WTC11 (cell line): ENCODE results near the gene AKAP10. TPM values are rescaled to one million over a fixed set of nuclear protein-coding genes. Genes with fewer than 3 reads are reported as not detected.

ENCODE experiments used
- ATAC-seq: fragments of 200-7000 bp; cut with Tn5 transposase; 2 replicates; pipeline ENCODE4 v1.10.0; 2021; ENCODE audit warnings: mild to moderate bottlenecking, moderate library complexity
- CTCF ChIA-PET: fragments of 300-600 bp; sonication (Branson Sonifier 250); formaldehyde crosslinking; loops from one replicate; lab custom pipeline; 2021; ENCODE audit warnings: antibody characterized with exemption; lab: Charles Lee
- POLR2A ChIA-PET: fragments of 350-600 bp; sonication (Branson Sonifier 250); formaldehyde crosslinking; loops from one replicate; lab custom pipeline; 2021; ENCODE audit warnings: antibody characterized with exemption; lab: Charles Lee
- DNase-seq: peaks from one replicate; pipeline ENCODE4 v3.0.0; 2021; ENCODE audit warnings: low spot score
- H3K27ac Mint-ChIP-seq: 2 replicates; pipeline ENCODE4 v1.8.0; 2021; ENCODE audit warnings: mixed read lengths
- H3K27me3 Mint-ChIP-seq: 2 replicates; pipeline ENCODE4 v1.8.0; 2021; ENCODE audit warnings: low read depth, mild to moderate bottlenecking, moderate library complexity, mixed read lengths
- H3K36me3 Mint-ChIP-seq: 2 replicates; pipeline ENCODE4 v1.8.0; 2021; ENCODE audit warnings: mixed read lengths
- H3K4me1 Mint-ChIP-seq: 2 replicates; pipeline ENCODE4 v1.8.0; 2022; ENCODE audit warnings: mixed read lengths
- H3K4me3 Mint-ChIP-seq: 2 replicates; pipeline ENCODE4 v1.8.0; 2021; ENCODE audit warnings: mild to moderate bottlenecking, moderate library complexity, mixed read lengths
- H3K9me3 Mint-ChIP-seq: 2 replicates; pipeline ENCODE4 v1.8.0; 2021; ENCODE audit warnings: mixed read lengths
- ATF1 ChIP-seq: sonication (generic); formaldehyde crosslinking; IDR thresholded peaks from 2 replicates; pipeline ENCODE4 v1.8.1; 2023; ENCODE audit warnings: mild to moderate bottlenecking, moderate library complexity, missing genetic modification reagents
- CTCF ChIP-seq: fragments of 200-600 bp; IDR thresholded peaks from 2 replicates; pipeline ENCODE4 v1.8.0; 2022; ENCODE audit warnings: antibody characterized with exemption
- E2F5 ChIP-seq: sonication (generic); formaldehyde crosslinking; IDR thresholded peaks from 2 replicates; pipeline ENCODE4 v1.8.1; 2022; ENCODE audit warnings: mild to moderate bottlenecking, moderate library complexity, missing genetic modification reagents
- GRHL2 ChIP-seq: fragments of 250-450 bp; sonication (Bioruptor Pico); IDR thresholded peaks from 2 replicates; pipeline ENCODE4 v1.8.0; 2022; ENCODE audit warnings: mild to moderate bottlenecking, moderate library complexity; ENCODE audit not compliant: insufficient replicate concordance, severe bottlenecking
- NR1H2 ChIP-seq: sonication (generic); formaldehyde crosslinking; IDR thresholded peaks from 2 replicates; pipeline ENCODE4 v1.9.0; 2021; ENCODE audit warnings: mild to moderate bottlenecking, moderate library complexity, missing genetic modification reagents
- OVOL2 ChIP-seq: fragments of 250-450 bp; sonication (Bioruptor Pico); IDR thresholded peaks from 2 replicates; pipeline ENCODE4 v1.9.0; 2021; ENCODE audit warnings: mild to moderate bottlenecking, borderline replicate concordance
- PREB ChIP-seq: sonication (generic); formaldehyde crosslinking; IDR thresholded peaks from 2 replicates; pipeline ENCODE4 v1.8.1; 2022; ENCODE audit warnings: mild to moderate bottlenecking, missing genetic modification reagents, moderate library complexity, borderline replicate concordance
- USF2 ChIP-seq: sonication (generic); formaldehyde crosslinking; IDR thresholded peaks from 2 replicates; pipeline ENCODE4 v1.8.1; 2023; ENCODE audit warnings: mild to moderate bottlenecking, missing genetic modification reagents, moderate library complexity
- ZNF219 ChIP-seq: sonication (generic); formaldehyde crosslinking; IDR thresholded peaks from 2 replicates; pipeline ENCODE4 v1.8.0; 2023; ENCODE audit warnings: missing genetic modification reagents, mild to moderate bottlenecking, borderline replicate concordance
- ZNF423 ChIP-seq: fragments of 250-450 bp; sonication (Bioruptor Pico); IDR thresholded peaks from 2 replicates; pipeline ENCODE4 v2.1.2; 2022; ENCODE audit warnings: mild to moderate bottlenecking, moderate library complexity
- total RNA-seq: library from RNA; stranded (reverse); gene quantifications from 3 replicates; pipeline ENCODE4 v1.2.3, GENCODE V29; 2021
- TF ChIP-seq, protein P1 (sequence below): sonication (generic); formaldehyde crosslinking; IDR thresholded peaks from 2 replicates; pipeline ENCODE4 v1.8.0; 2023; ENCODE audit warnings: missing genetic modification reagents, mild to moderate bottlenecking, borderline replicate concordance
- TF ChIP-seq, protein P2 (sequence below): fragments of 250-450 bp; sonication (Bioruptor Pico); IDR thresholded peaks from 2 replicates; pipeline ENCODE4 v1.9.0; 2021; ENCODE audit warnings: mild to moderate bottlenecking

Gene AKAP10
- total RNA-seq, 1 experiment from 2014 or later: 29.9 TPM

- TF ChIP-seq, protein P1, sequence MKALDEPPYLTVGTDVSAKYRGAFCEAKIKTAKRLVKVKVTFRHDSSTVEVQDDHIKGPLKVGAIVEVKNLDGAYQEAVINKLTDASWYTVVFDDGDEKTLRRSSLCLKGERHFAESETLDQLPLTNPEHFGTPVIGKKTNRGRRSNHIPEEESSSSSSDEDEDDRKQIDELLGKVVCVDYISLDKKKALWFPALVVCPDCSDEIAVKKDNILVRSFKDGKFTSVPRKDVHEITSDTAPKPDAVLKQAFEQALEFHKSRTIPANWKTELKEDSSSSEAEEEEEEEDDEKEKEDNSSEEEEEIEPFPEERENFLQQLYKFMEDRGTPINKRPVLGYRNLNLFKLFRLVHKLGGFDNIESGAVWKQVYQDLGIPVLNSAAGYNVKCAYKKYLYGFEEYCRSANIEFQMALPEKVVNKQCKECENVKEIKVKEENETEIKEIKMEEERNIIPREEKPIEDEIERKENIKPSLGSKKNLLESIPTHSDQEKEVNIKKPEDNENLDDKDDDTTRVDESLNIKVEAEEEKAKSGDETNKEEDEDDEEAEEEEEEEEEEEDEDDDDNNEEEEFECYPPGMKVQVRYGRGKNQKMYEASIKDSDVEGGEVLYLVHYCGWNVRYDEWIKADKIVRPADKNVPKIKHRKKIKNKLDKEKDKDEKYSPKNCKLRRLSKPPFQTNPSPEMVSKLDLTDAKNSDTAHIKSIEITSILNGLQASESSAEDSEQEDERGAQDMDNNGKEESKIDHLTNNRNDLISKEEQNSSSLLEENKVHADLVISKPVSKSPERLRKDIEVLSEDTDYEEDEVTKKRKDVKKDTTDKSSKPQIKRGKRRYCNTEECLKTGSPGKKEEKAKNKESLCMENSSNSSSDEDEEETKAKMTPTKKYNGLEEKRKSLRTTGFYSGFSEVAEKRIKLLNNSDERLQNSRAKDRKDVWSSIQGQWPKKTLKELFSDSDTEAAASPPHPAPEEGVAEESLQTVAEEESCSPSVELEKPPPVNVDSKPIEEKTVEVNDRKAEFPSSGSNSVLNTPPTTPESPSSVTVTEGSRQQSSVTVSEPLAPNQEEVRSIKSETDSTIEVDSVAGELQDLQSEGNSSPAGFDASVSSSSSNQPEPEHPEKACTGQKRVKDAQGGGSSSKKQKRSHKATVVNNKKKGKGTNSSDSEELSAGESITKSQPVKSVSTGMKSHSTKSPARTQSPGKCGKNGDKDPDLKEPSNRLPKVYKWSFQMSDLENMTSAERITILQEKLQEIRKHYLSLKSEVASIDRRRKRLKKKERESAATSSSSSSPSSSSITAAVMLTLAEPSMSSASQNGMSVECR: no peak
- no peak for TF ChIP-seq ATF1 (CRISPR knock-in tag)
Measured at GRCh38 chr17:19933221-19933620, 44.4 kb downstream of the AKAP10 start (continued).

- ATAC-seq (no peak), DNase-seq (no peak)
- H3K27ac Mint-ChIP-seq: no peak overlapping the region
- H3K4me3 Mint-ChIP-seq: no peak overlapping the region
- no peaks in the 10 kb centered on the region for H3K9me3 Mint-ChIP-seq
- H3K27me3 Mint-ChIP-seq: no peaks in the 10 kb centered on the region
- ChIA-PET CTCF (no interaction called here), POLR2A (no interaction called here)
- peaks cover 66% of the 10 kb centered on the region for H3K36me3 Mint-ChIP-seq
- no peak for TF ChIP-seq NR1H2 (CRISPR knock-in tag)
- TF ChIP-seq, protein P2, sequence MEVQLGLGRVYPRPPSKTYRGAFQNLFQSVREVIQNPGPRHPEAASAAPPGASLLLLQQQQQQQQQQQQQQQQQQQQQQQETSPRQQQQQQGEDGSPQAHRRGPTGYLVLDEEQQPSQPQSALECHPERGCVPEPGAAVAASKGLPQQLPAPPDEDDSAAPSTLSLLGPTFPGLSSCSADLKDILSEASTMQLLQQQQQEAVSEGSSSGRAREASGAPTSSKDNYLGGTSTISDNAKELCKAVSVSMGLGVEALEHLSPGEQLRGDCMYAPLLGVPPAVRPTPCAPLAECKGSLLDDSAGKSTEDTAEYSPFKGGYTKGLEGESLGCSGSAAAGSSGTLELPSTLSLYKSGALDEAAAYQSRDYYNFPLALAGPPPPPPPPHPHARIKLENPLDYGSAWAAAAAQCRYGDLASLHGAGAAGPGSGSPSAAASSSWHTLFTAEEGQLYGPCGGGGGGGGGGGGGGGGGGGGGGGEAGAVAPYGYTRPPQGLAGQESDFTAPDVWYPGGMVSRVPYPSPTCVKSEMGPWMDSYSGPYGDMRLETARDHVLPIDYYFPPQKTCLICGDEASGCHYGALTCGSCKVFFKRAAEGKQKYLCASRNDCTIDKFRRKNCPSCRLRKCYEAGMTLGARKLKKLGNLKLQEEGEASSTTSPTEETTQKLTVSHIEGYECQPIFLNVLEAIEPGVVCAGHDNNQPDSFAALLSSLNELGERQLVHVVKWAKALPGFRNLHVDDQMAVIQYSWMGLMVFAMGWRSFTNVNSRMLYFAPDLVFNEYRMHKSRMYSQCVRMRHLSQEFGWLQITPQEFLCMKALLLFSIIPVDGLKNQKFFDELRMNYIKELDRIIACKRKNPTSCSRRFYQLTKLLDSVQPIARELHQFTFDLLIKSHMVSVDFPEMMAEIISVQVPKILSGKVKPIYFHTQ: no peak
- no peaks in the 10 kb centered on the region for H3K4me1 Mint-ChIP-seq
Measured at GRCh38 chr17:19928299-19928698, 49.3 kb downstream of the AKAP10 start.

- Mint-ChIP-seq H3K4me1 (peaks cover 10% of the 10 kb centered on the region), H3K4me3 (no peak overlapping the region), H3K36me3 (peaks cover 38% of the 10 kb centered on the region), H3K27me3 (no peaks in the 10 kb centered on the region), H3K9me3 (no peaks in the 10 kb centered on the region), H3K27ac (no peak overlapping the region)
- ChIA-PET POLR2A (no interaction called here), CTCF (no interaction called here)
- no peak for ATAC-seq
- no peak for TF ChIP-seq OVOL2 (CRISPR knock-in tag)
- TF ChIP-seq GRHL2 (CRISPR knock-in tag): no peak
- TF ChIP-seq, protein P1: no peak
- no peak for TF ChIP-seq E2F5
- no peak for TF ChIP-seq ZNF219
- no peak for TF ChIP-seq CTCF
- no peak for TF ChIP-seq USF2 (CRISPR knock-in tag)
- no peak for TF ChIP-seq ZNF423 (CRISPR knock-in tag)
- TF ChIP-seq PREB (CRISPR knock-in tag): no peak
- no peak for DNase-seq
Measured at GRCh38 chr17:19915245-19915978, 62.2 kb downstream of the AKAP10 start.
